Activated CD4-positive, alpha-beta T cell treated with anti-CD3 and anti-CD28 coated beads for 36 hours (primary cell): Measurements from ENCODE around the gene SH2D2A. TPM values are rescaled to one million over a fixed set of nuclear protein-coding genes. Genes with fewer than 3 reads are reported as not detected.

Experiments
- ATAC-seq: fragments of 200-7000 bp; cut with Tn5 transposase; one replicate; pipeline ENCODE4 v1.10.0; 2021; ENCODE audit warnings: mild to moderate bottlenecking, moderate library complexity
- CTCF ChIA-PET: fragments of 350-600 bp; sonication (Branson Sonifier 250); formaldehyde crosslinking; loops from one replicate; lab custom pipeline; 2021; ENCODE audit warnings: antibody characterized with exemption; lab: Charles Lee
- POLR2A ChIA-PET: fragments of 350-600 bp; sonication (Branson Sonifier 250); formaldehyde crosslinking; loops from one replicate; lab custom pipeline; 2021; ENCODE audit warnings: antibody characterized with exemption, inconsistent platforms; lab: Charles Lee
- DNase-seq: peaks from one replicate; pipeline ENCODE4 v3.0.0-alpha.2; 2020
- H3K27ac Mint-ChIP-seq: one replicate; pipeline ENCODE4 v1.8.0; 2021; ENCODE audit warnings: mixed read lengths
- H3K27me3 Mint-ChIP-seq: one replicate; pipeline ENCODE4 v1.8.0; 2021; ENCODE audit warnings: mixed read lengths
- H3K36me3 Mint-ChIP-seq: one replicate; pipeline ENCODE4 v1.8.0; 2021; ENCODE audit warnings: low read depth, mixed read lengths
- H3K4me1 Mint-ChIP-seq: one replicate; pipeline ENCODE4 v1.8.0; 2021; ENCODE audit warnings: mixed read lengths
- H3K4me3 Mint-ChIP-seq: one replicate; pipeline ENCODE4 v1.8.0; 2021; ENCODE audit warnings: mild to moderate bottlenecking, moderate library complexity, mixed read lengths
- H3K9me3 Mint-ChIP-seq: one replicate; pipeline ENCODE4 v1.8.0; 2021; ENCODE audit warnings: low read depth, mixed read lengths
- intact Hi-C, 2 experiments: fragments of 100-400 bp; cut with DNase I in 1 of 2; cut with micrococcal nuclease in 1 of 2; formaldehyde crosslinking; loops; one replicate each; pipeline versions ENCODE4 v1.14.2 to v1.15.1; 2022 to 2024; cut with DNase I, micrococcal nuclease
- total RNA-seq, 2 experiments: library from RNA; stranded (reverse); gene quantifications; one replicate each; pipeline ENCODE4 v1.2.3, GENCODE V29; 2021

Gene SH2D2A
- 100 to 1,000 TPM; 189 to 211 TPM for total RNA-seq

DNA sequence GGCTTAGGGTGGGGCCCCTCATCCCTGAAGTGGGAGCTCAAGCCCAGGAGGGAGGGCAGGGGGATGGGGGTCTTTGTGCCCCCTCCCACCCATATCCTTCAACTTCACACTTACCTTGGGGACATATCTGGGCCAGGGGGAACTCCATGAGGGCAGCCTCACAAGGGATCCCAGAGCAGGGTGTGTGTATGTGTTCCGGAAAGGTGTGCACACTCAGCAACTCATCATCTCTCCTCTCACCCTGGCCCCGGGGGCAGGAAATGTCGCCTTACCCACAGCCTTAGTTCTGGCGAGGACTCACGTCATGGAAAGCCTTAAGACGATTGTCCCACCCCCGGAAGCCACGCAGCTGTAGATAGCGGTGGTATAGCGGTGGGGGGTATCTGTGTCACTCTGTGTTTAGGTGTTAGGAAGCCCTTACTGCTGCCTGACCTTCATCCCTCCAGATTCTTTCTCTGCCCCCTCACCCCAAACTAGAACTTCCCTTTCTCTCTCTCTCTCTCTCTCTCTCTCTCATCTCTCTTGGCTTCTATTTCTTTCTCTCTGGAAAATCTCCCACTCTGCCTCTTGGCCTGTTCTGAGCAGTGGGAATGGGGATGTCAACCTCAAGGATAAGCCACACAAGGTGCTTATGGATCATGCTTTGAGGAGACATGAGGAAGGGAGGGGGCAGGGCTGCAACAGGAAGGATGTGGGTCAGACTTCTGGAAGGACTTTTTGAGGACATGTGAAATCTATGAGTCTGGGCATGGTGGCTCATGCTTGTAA lies at the start of gene SH2D2A:
SH2D2A (minus strand) TSS at position 288 of the 768 bp plus-strand sequence; CDS start at position 148, 140 bp downstream.
- POLR2A ChIA-PET, result interaction anchor here (0.7 to 2.1 kb wide), 2 partner anchors 17 to 88 kb away, joined by 3 to 6 read pairs; partner anchors contain the start of genes ISG20L2 and METTL25B
- no peaks in the 10 kb centered on the region for H3K27me3 Mint-ChIP-seq

DNA sequence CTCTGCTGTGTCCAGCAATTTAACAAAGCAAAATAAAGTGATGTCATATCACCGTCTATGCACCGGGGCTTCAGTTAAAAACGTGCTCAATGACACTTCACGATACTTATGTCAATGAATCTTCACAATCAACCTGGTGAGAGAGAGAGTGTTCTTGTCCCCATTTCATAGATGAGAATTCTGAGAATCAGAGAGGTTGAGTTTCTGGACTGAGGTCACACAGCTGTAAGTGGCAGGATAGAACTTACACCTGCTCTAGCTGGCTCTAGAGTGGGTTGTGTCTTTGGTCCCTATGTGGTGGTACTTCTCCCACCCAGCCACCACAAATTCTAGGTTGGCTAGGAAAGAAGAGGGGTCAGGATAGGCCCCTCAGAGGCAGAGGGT lies 49.2 kb upstream of the SH2D2A start:
- ATAC-seq (no peak), DNase-seq (no peak)
- Mint-ChIP-seq H3K27me3 (peaks cover 24% of the 10 kb centered on the region), H3K27ac (peak overlapping the region; percentile 9), H3K4me1 (peaks cover 42% of the 10 kb centered on the region), H3K36me3 (no peaks in the 10 kb centered on the region), H3K9me3 (no peaks in the 10 kb centered on the region), H3K4me3 (no peak overlapping the region)
- POLR2A ChIA-PET, result no interaction called here
- CTCF ChIA-PET, result interaction anchor here (0.6 to 1.2 kb wide), 2 partner anchors 65 to 119 kb away, joined by 3 to 4 read pairs; no protein-coding TSS in a partner anchor
- intact Hi-C loops, result no loop called here

More for the DNA sequence above, at the start of gene SH2D2A:
- H3K27ac Mint-ChIP-seq, result peak within 1 kb of the TSS; percentile 100
- CTCF ChIA-PET, result interaction anchor here (0.7 to 5.6 kb wide), 8 partner anchors 14 to 90 kb away, joined by 3 to 28 read pairs (median 3); partner anchors contain the start of genes INSRR, ISG20L2, METTL25B and NTRK1
- H3K4me3 Mint-ChIP-seq, result peak within 1 kb of the TSS; percentile 93
- DNase-seq, result peak; percentile 97
- intact Hi-C loops, result loop anchor here (1.0 kb wide), 8 partner anchors 44 to 322 kb away; partner anchors contain the start of genes ISG20L2 (in 2 of the 2), METTL25B (in 2 of the 2), ETV3 (in 1 of the 2) and HDGF (in 1 of the 2)
- ATAC-seq, result peak; percentile 91
- no peaks in the 10 kb centered on the region for H3K9me3 Mint-ChIP-seq
- H3K4me1 Mint-ChIP-seq, result peaks cover 52% of the 10 kb centered on the region
- peaks cover 49% of the 10 kb centered on the region for H3K36me3 Mint-ChIP-seq

DNA sequence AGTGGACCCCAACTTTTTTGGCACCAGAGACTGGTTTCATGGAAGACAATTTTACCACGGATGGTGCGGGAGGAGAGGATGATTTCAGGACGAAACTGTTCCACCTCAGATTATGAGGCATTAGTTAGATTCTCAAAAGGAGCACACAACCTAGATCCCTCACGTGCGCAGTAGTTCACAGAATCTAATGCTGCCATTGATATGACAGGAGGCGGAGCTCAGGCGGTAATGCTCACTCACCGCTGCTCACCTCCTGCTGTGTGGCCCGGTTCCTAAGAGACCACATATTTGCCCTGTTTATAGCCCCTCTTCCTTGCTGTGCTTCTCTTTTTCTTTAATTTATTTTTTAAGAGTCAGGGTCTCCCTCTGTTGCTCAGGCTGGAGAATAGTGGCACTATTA lies 48.6 kb upstream of the SH2D2A start:
- intact Hi-C loops, result no loop called here
- Mint-ChIP-seq H3K4me3 (no peak overlapping the region), H3K27ac (peak overlapping the region; percentile 9), H3K4me1 (peaks cover 38% of the 10 kb centered on the region), H3K9me3 (no peaks in the 10 kb centered on the region), H3K36me3 (no peaks in the 10 kb centered on the region), H3K27me3 (peaks cover 27% of the 10 kb centered on the region)
- CTCF ChIA-PET, result interaction anchor here (0.6 to 1.2 kb wide), 3 partner anchors 65 to 137 kb away, joined by 3 to 4 read pairs (median 3); partner anchors contain the start of genes ISG20L2 and METTL25B
- POLR2A ChIA-PET, result no interaction called here
- ATAC-seq (no peak), DNase-seq (no peak)

DNA sequence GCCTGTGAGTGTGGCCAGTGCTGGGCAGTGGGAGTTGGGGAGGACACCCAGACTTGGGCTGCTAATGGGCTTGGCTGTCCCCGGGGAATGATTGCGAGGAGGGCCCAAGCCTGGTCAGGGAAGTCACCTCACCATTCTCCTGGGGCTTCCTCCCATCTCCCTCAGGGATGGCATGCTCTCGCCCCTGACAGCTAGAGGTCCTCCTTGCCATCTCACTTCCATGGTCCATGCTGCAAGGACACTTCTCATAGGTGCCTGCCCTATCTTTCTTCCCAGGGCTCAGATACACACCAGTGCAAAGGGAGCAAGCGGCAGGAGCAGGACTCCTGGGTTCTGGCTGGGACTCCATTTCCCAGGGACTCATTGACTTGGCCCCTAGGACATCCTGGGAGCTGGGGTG lies 48.1 kb upstream of the SH2D2A start:
- intact Hi-C loops, result loop anchor here in 1 of 2 experiments (5.0 kb wide), 2 partner anchors 52 to 177 kb away; no protein-coding TSS in a partner anchor
- ChIA-PET CTCF (interaction anchor here (0.5 to 1.2 kb wide), 4 partner anchors 64 to 173 kb away, joined by 3 to 4 read pairs (median 4); partner anchors contain the start of genes ISG20L2 and METTL25B), POLR2A (interaction anchor here (0.6 kb wide), 1 partner anchor 163 kb away, joined by 4 read pairs; no protein-coding TSS in a partner anchor)
- ATAC-seq (no peak), DNase-seq (no peak)
- Mint-ChIP-seq H3K27me3 (peaks cover 29% of the 10 kb centered on the region), H3K4me1 (peaks cover 36% of the 10 kb centered on the region), H3K9me3 (no peaks in the 10 kb centered on the region), H3K4me3 (no peak overlapping the region), H3K36me3 (no peaks in the 10 kb centered on the region), H3K27ac (no peak overlapping the region)

DNA sequence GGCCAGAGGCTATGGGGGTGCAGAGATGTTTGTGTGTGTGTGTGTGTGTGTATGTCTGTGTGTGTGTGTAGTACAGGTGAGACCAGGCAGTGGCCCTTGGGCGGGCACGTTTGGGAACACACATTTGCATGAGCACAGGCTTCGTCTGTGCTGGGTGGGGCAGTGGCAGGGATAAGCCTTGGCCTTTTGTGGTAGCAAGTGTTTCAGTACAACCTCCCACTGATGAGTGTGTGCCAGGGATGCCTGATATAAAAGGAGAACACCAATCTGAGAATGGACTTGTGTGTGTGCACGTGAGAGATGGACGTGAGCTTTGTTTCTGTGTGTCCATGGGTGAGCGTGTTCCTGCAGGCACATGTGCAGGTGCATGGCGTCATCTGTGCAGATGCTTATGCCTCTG lies 47.0 kb upstream of the SH2D2A start:
- peaks cover 39% of the 10 kb centered on the region for H3K4me1 Mint-ChIP-seq
- ChIA-PET POLR2A (no interaction called here), CTCF (interaction anchor here (1.6 to 6.7 kb wide), 5 partner anchors 25 to 136 kb away, joined by 4 to 109 read pairs (median 84); partner anchors contain the start of genes ISG20L2 and METTL25B)
- H3K4me3 Mint-ChIP-seq, result no peak overlapping the region
- intact Hi-C loops, result loop anchor here in 1 of 2 experiments (5.0 kb wide), 2 partner anchors 51 to 176 kb away; no protein-coding TSS in a partner anchor
- ATAC-seq (no peak), DNase-seq (no peak)
- H3K9me3 Mint-ChIP-seq, result no peaks in the 10 kb centered on the region
- peak overlapping the region; percentile 61 for H3K27ac Mint-ChIP-seq
- peaks cover 35% of the 10 kb centered on the region for H3K27me3 Mint-ChIP-seq
- no peaks in the 10 kb centered on the region for H3K36me3 Mint-ChIP-seq

DNA sequence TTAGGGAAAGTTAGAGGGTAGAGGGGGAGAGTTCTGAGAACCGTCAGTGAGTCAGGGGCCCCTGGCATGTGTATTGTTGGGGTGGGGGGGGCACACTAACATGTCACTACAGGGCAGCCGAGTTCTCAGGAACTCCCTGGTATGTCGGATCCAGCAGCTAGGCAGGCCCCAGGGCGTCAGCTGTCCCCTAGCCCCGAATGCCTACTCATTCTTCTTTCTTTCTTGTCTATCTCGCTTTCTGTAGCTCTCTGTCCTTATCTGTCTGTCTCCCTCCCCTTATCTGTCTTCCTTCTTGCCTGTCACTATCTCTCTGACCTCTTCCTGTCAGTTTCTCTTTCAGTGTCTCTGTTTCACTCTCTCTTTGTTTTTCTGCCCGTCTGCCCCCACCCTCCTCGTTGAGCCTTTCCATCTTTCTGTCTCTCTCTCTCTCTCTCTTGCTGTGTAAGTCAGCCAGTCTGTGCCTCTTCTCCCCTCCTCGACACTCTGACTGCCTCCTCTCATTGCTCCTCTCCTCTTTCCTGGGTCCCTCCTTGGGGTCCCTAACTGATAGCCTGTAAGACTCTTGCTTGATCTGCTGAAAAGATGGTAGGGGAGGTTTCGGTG lies 46.5 kb upstream of the SH2D2A start:
- H3K36me3 Mint-ChIP-seq, result no peaks in the 10 kb centered on the region
- no peaks in the 10 kb centered on the region for H3K9me3 Mint-ChIP-seq
- H3K4me1 Mint-ChIP-seq, result peaks cover 39% of the 10 kb centered on the region
- ATAC-seq (peak; percentile 65), DNase-seq (peak; percentile 58)
- intact Hi-C loops, result loop anchor here in 1 of 2 experiments (5.0 kb wide), 2 partner anchors 51 to 176 kb away; no protein-coding TSS in a partner anchor
- ChIA-PET CTCF (interaction anchor here (1.6 to 6.7 kb wide), 5 partner anchors 25 to 135 kb away, joined by 4 to 109 read pairs (median 84); partner anchors contain the start of genes ISG20L2 and METTL25B), POLR2A (no interaction called here)
- peak overlapping the region; percentile 0 for H3K4me3 Mint-ChIP-seq
- H3K27me3 Mint-ChIP-seq, result peaks cover 41% of the 10 kb centered on the region
- peak overlapping the region; percentile 61 for H3K27ac Mint-ChIP-seq

DNA sequence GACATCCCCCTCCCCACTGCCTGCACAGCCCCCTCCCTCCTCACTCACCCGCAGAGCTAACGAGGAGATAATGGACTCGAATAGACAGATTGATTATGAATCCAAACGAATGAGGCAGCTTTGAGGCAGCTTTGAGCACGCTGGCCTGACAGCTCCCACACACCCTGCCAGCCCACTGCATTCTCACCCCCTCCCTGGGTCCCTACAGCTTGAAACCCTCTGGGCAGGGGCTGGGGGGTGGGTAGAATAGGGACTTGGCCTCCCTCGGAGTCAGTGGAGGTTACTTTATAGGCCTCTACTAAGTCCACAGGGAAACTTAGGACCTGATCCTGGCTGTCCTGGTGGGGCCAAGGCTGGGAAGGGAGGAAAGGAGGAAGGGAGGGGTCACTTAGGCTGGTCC lies 45.9 kb upstream of the SH2D2A start:
- POLR2A ChIA-PET, result no interaction called here
- H3K27ac Mint-ChIP-seq, result no peak overlapping the region
- intact Hi-C loops, result loop anchor here in 1 of 2 experiments (5.0 kb wide), 2 partner anchors 50 to 175 kb away; no protein-coding TSS in a partner anchor

DNA sequence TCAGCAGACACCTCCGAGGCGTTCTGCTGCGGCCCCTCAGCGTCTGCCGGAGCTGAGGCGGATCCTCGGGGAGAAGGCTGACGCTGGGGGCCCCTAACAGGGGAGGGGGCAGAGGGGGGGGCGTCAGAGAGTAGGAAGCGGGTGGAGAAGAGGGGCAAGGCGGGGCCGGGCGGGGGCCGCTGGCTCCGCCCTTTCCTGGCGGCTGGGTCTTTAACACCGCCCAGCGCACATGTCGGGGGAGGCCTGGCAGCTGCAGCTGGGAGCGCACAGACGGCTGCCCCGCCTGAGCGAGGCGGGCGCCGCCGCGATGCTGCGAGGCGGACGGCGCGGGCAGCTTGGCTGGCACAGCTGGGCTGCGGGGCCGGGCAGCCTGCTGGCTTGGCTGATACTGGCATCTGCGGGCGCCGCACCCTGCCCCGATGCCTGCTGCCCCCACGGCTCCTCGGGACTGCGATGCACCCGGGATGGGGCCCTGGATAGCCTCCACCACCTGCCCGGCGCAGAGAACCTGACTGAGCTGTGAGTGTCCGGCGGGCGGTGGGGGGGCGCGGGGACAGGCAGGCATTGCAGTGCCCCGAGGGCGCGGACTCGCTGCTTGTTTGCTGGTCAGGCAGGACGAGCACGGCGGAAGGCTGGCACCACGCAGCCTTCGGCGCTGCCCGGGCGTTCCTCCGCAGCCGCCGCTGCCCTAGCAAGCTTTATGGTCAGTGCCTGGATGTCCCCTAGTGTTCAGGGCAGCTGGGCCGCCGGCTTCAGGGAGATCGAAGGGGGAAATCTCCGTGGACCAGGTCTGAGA lies 44.2 kb upstream of the SH2D2A start, which contains the start of gene NTRK1:
NTRK1 (plus strand) TSS at position 238 of the 796 bp plus-strand sequence; CDS start at position 308, 70 bp downstream.
- Mint-ChIP-seq H3K4me3 (peak within 1 kb of the TSS; percentile 56), H3K36me3 (no peaks in the 10 kb centered on the region), H3K27ac (no peak within 1 kb of the TSS), H3K9me3 (no peaks in the 10 kb centered on the region), H3K27me3 (peaks cover 45% of the 10 kb centered on the region), H3K4me1 (peaks cover 29% of the 10 kb centered on the region)
- peak; percentile 76 for DNase-seq
- intact Hi-C loops, result loop anchor here (1.0 to 5.0 kb wide), 10 partner anchors 22 to 174 kb away; partner anchors contain the start of gene SH2D2A (in 1 of the 2)
- ChIA-PET POLR2A (interaction anchor here (0.6 to 2.0 kb wide), 5 partner anchors 45 to 158 kb away, joined by 3 to 7 read pairs (median 4); no protein-coding TSS in a partner anchor), CTCF (interaction anchor here (0.5 to 6.7 kb wide), 36 partner anchors 11 to 350 kb away, joined by 3 to 109 read pairs (median 5); partner anchors contain the start of genes ISG20L2, METTL25B, MRPL24 and PRCC)
- peak; percentile 63 for ATAC-seq

More for the DNA sequence above, 45.9 kb upstream of the SH2D2A start:
- ATAC-seq, result no peak
- Mint-ChIP-seq H3K9me3 (no peaks in the 10 kb centered on the region), H3K27me3 (peaks cover 45% of the 10 kb centered on the region), H3K4me1 (peaks cover 39% of the 10 kb centered on the region), H3K36me3 (no peaks in the 10 kb centered on the region), H3K4me3 (no peak overlapping the region)
- CTCF ChIA-PET, result interaction anchor here (1.0 to 6.7 kb wide), 8 partner anchors 9 to 135 kb away, joined by 3 to 109 read pairs (median 29); partner anchors contain the start of genes ISG20L2 and METTL25B
- no peak for DNase-seq

DNA sequence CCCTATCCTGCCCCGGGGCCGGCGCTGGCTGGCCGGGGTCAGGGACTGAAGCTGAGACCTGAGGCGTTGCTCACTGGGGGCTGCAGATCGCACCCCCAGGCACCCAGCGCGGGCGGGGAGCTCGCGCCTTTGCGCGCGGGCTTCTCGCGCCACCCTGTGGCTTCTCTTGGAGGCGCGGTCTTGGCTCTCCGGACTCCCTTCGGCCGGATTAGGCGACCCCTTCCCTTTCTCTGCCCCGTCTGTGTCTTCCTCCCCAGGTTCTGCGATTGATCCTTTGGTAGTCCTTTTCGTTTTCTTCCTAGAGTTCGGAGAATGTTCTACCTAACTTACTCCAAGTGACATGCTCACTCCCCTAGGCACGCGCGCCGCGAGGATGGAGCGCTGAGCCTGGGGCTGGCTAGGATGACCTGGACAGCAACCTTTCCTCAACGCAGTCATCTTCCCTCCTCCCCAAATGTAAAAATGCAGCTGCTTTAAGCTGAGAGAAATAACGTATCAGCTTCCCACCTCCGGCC lies 43.5 kb upstream of the SH2D2A start:
- H3K4me1 Mint-ChIP-seq, result peaks cover 25% of the 10 kb centered on the region
- H3K4me3 Mint-ChIP-seq, result peak overlapping the region; percentile 56
- H3K27me3 Mint-ChIP-seq, result peaks cover 45% of the 10 kb centered on the region
- POLR2A ChIA-PET, result interaction anchor here (1.0 to 2.0 kb wide), 5 partner anchors 46 to 134 kb away, joined by 3 to 7 read pairs (median 4); no protein-coding TSS in a partner anchor
- intact Hi-C loops, result loop anchor here (1.0 to 5.0 kb wide), 10 partner anchors 21 to 173 kb away; partner anchors contain the start of gene SH2D2A (in 1 of the 2)
- ATAC-seq (peak; percentile 47), DNase-seq (peak; percentile 77)
- H3K27ac Mint-ChIP-seq, result no peak overlapping the region
- H3K36me3 Mint-ChIP-seq, result no peaks in the 10 kb centered on the region
- CTCF ChIA-PET, result interaction anchor here (0.5 to 6.7 kb wide), 46 partner anchors 11 to 350 kb away, joined by 3 to 109 read pairs (median 5); partner anchors contain the start of genes ISG20L2, METTL25B, MRPL24 and PRCC
- no peaks in the 10 kb centered on the region for H3K9me3 Mint-ChIP-seq
